Stimulated activated CD8-positive, alpha-beta memory T cell treated with anti-CD3 and anti-CD28 coated beads, Interleukin-7, amount 100 ng/mL, for 24 hours (primary cell): ENCODE measurements around the gene KIF16B.
"Not testable (repeated sequence)": the region's sequence is repeated elsewhere in the genome, so short reads cannot be mapped to it uniquely, and the experiment has no call there.

Source experiments
- DNase-seq: peaks from one replicate; pipeline ENCODE4 v3.0.0-alpha.2; 2020; ENCODE audit warnings: low read depth

KIF16B gene

GRCh38 chr20:16519673-16520072 lies 53.6 kb downstream of the KIF16B start:
- not testable (repeated sequence) for DNase-seq

- DNase-seq: no peak
Measured at GRCh38 chr20:16518784-16519084, 54.5 kb downstream of the KIF16B start.

GRCh38 chr20:16517946-16518783 lies 55.1 kb downstream of the KIF16B start:
- no peak for DNase-seq

- DNase-seq: no peak
Measured at GRCh38 chr20:16516794-16517193, 56.5 kb downstream of the KIF16B start.

GRCh38 chr20:16515046-16515445 lies 58.2 kb downstream of the KIF16B start:
- no peak for DNase-seq

- DNase-seq: no peak
Measured at GRCh38 chr20:16514140-16514539, 59.1 kb downstream of the KIF16B start.

GRCh38 chr20:16505894-16506293 lies 67.4 kb downstream of the KIF16B start:
- DNase-seq: no peak

GRCh38 chr20:16501301-16501700 lies 71.9 kb downstream of the KIF16B start:
- no peak for DNase-seq

GRCh38 chr20:16500197-16500596 lies 73.1 kb downstream of the KIF16B start:
- no peak for DNase-seq

GRCh38 chr20:16498526-16499253 lies 74.6 kb downstream of the KIF16B start:
- DNase-seq: no peak

GRCh38 chr20:16497896-16498295 lies 75.4 kb downstream of the KIF16B start:
- no peak for DNase-seq

GRCh38 chr20:16493486-16493885 lies 79.8 kb downstream of the KIF16B start:
- no peak for DNase-seq

- no peak for DNase-seq
Measured at GRCh38 chr20:16491294-16491905, 81.8 kb downstream of the KIF16B start.

GRCh38 chr20:16490696-16491095 lies 82.6 kb downstream of the KIF16B start:
- no peak for DNase-seq

GRCh38 chr20:16488616-16489015 lies 84.6 kb downstream of the KIF16B start:
- DNase-seq: no peak

GRCh38 chr20:16488086-16488485 lies 85.2 kb downstream of the KIF16B start:
- DNase-seq: no peak

- DNase-seq: no peak
Measured at GRCh38 chr20:16486532-16486931, 86.7 kb downstream of the KIF16B start.

GRCh38 chr20:16485401-16485800 lies 87.8 kb downstream of the KIF16B start:
- no peak for DNase-seq

GRCh38 chr20:16483024-16483423 lies 90.2 kb downstream of the KIF16B start:
- DNase-seq: no peak

GRCh38 chr20:16481977-16482376 lies 91.3 kb downstream of the KIF16B start:
- DNase-seq: no peak

GRCh38 chr20:16479666-16480065 lies 93.6 kb downstream of the KIF16B start:
- no peak for DNase-seq

- DNase-seq: no peak
Measured at GRCh38 chr20:16477632-16478031, 95.6 kb downstream of the KIF16B start.

- no peak for DNase-seq
Measured at GRCh38 chr20:16476032-16476431, 97.2 kb downstream of the KIF16B start.
